MCF 10A (cell line): Measurements from ENCODE around the gene IL20. TPM values are rescaled to one million over a fixed set of nuclear protein-coding genes. Genes with fewer than 3 reads are reported as not detected.

ENCODE experiments used
- BruUV-seq: library from RNA; stranded (reverse); fragments of 400-500 nt; replicated peaks from 2 replicates; lab custom pipeline; 2021; lab: Mats Ljungman, UMichigan
- CTCF ChIA-PET: fragments of 300-600 bp; sonication (Branson Sonifier 250); formaldehyde crosslinking; extraction: SDS; loops from one replicate; lab custom pipeline; 2021; ENCODE audit warnings: antibody characterized with exemption, inconsistent platforms; lab: Yijun Ruan, JAX
- POLR2A ChIA-PET: fragments of 300-600, 350-650 bp; sonication (Branson Sonifier 250); formaldehyde crosslinking; extraction: SDS; loops from one replicate; lab custom pipeline; 2020; ENCODE audit warnings: antibody characterized with exemption, inconsistent platforms; lab: Yijun Ruan, JAX
- DNase-seq: peaks from one replicate; pipeline ENCODE4 v3.0.0-alpha.2; 2018; ENCODE audit not compliant: unreplicated experiment
- H3K27ac Mint-ChIP-seq: one replicate; pipeline ENCODE4 v1.8.0; 2022; ENCODE audit warnings: mild to moderate bottlenecking, low read depth, mixed read lengths; ENCODE audit not compliant: unreplicated experiment
- H3K27me3 Mint-ChIP-seq: one replicate; pipeline ENCODE4 v1.8.0; 2022; ENCODE audit warnings: mixed read lengths; ENCODE audit not compliant: insufficient read depth, unreplicated experiment
- H3K36me3 Mint-ChIP-seq: one replicate; pipeline ENCODE4 v1.8.0; 2022; ENCODE audit warnings: mild to moderate bottlenecking, moderate library complexity, mixed read lengths; ENCODE audit not compliant: insufficient read depth, unreplicated experiment
- H3K4me1 Mint-ChIP-seq: one replicate; pipeline ENCODE4 v1.8.0; 2022; ENCODE audit warnings: mixed read lengths; ENCODE audit not compliant: insufficient read depth, unreplicated experiment
- H3K4me3 Mint-ChIP-seq: one replicate; pipeline ENCODE4 v1.8.0; 2022; ENCODE audit warnings: mild to moderate bottlenecking, moderate library complexity, mixed read lengths; ENCODE audit not compliant: unreplicated experiment
- H3K9me3 Mint-ChIP-seq: one replicate; pipeline ENCODE4 v1.8.0; 2022; ENCODE audit warnings: mixed read lengths; ENCODE audit not compliant: unreplicated experiment
- intact Hi-C: fragments of 100-400 bp; cut with micrococcal nuclease; formaldehyde crosslinking; loops from 2 replicates; pipeline ENCODE4 v1.14.1; 2022
- total RNA-seq: library from RNA; stranded (reverse); gene quantifications from 2 replicates; pipeline ENCODE4 v1.2.3, GENCODE V29; 2022
- TF ChIP-seq, protein P1 (sequence below): fragments of 200-600 bp; IDR thresholded peaks from one replicate; pipeline ENCODE4 v1.8.0; 2022; ENCODE audit warnings: antibody characterized with exemption, mild to moderate bottlenecking; ENCODE audit not compliant: unreplicated experiment

The IL20 gene
- total RNA-seq, 1 experiment from 2014 or later: not detected

DNA sequence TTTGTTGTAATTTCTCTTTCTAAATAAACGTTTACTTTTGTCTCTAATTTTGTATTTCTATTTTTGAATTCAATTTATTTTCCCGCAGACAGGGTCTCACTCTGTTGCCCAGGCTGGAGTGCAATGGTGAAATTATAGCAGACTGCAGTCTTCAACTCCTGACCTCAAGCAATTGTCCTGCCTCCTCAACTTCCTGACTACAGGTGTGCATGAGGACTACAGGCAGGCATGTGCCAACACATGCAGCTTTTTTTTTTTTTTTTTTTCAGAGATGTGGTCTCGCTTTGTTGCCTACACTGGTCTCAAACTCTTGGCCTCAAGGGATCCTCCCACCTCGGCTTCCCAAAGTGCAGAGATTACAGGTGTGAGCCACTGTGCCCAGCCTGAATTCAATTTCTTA, 36.7 kb upstream of the IL20 start:
- TF ChIP-seq, protein P1, sequence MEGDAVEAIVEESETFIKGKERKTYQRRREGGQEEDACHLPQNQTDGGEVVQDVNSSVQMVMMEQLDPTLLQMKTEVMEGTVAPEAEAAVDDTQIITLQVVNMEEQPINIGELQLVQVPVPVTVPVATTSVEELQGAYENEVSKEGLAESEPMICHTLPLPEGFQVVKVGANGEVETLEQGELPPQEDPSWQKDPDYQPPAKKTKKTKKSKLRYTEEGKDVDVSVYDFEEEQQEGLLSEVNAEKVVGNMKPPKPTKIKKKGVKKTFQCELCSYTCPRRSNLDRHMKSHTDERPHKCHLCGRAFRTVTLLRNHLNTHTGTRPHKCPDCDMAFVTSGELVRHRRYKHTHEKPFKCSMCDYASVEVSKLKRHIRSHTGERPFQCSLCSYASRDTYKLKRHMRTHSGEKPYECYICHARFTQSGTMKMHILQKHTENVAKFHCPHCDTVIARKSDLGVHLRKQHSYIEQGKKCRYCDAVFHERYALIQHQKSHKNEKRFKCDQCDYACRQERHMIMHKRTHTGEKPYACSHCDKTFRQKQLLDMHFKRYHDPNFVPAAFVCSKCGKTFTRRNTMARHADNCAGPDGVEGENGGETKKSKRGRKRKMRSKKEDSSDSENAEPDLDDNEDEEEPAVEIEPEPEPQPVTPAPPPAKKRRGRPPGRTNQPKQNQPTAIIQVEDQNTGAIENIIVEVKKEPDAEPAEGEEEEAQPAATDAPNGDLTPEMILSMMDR: no peak
- H3K36me3 Mint-ChIP-seq: no peaks in the 10 kb centered on the region
- no peak for DNase-seq
- H3K9me3 Mint-ChIP-seq: no peaks in the 10 kb centered on the region
- ChIA-PET CTCF (interaction anchor here (0.6 to 5.5 kb wide), 9 partner anchors 14 to 1522 kb away, joined by 3 to 51 read pairs (median 4); partner anchors contain the start of gene IL20), POLR2A (interaction anchor here (1.0 to 3.8 kb wide), 2 partner anchors 12 to 13 kb away, joined by 3 to 15 read pairs; no protein-coding TSS in a partner anchor)
- BruUV-seq: no TSS peak
- H3K27me3 Mint-ChIP-seq: no peaks in the 10 kb centered on the region
- no peak overlapping the region for H3K27ac Mint-ChIP-seq
- no peak overlapping the region for H3K4me3 Mint-ChIP-seq
- peaks cover 19% of the 10 kb centered on the region for H3K4me1 Mint-ChIP-seq
- intact Hi-C loops: no loop called here

DNA sequence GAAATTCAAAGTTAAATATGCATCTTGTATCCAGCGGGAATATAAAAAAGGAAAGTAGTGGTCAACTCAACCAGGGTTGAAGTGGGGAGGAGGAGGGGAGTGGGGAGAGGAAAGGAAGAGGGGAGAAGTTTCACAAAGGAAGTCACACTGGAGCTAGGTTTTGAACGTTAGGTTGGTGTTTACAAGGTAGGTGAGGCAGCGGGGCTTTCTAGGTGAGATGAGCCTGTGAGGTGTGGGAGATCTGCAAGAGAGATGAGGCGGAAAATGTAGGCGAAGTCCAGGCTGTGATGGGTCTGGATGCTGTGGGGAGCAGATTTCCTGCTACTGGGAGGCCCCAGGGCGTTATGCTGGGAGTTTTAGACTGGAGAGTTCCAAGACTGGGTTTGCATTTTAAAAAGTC, 36.1 kb upstream of the IL20 start:
- Mint-ChIP-seq H3K4me1 (peaks cover 25% of the 10 kb centered on the region), H3K27me3 (no peaks in the 10 kb centered on the region), H3K27ac (no peak overlapping the region), H3K4me3 (no peak overlapping the region), H3K9me3 (no peaks in the 10 kb centered on the region), H3K36me3 (no peaks in the 10 kb centered on the region)
- ChIA-PET POLR2A (interaction anchor here (0.6 to 3.8 kb wide), 2 partner anchors 12 to 1608 kb away, joined by 3 to 15 read pairs; no protein-coding TSS in a partner anchor), CTCF (interaction anchor here (0.8 to 4.3 kb wide), 7 partner anchors 13 to 165 kb away, joined by 3 to 23 read pairs (median 4); partner anchors contain the start of gene IL20)
- intact Hi-C loops: no loop called here
- DNase-seq: no peak
- no TSS peak for BruUV-seq
- TF ChIP-seq, protein P1: no peak

DNA sequence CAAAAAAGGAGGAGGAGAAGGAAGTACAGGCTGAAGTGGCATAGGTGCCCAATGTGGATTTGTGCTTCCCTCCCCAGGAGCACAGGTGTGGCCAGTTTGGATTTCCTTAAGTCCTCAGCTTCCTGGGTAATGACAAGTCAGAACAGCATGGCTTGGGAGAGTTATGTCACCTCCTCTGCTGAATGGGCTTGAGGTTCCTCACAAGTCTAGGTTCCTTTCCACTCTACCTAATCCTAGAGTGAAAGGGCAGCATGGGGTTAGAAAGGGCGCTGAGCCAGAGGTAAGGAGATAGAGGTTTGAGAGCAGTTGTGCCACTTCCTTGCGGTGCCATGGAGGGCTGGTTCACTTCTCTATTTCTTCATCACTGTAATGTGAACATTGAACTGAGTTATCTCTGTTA, 35.5 kb upstream of the IL20 start:
- BruUV-seq: no TSS peak
- POLR2A ChIA-PET: interaction anchor here (0.6 to 0.9 kb wide), 2 partner anchors 79 to 1607 kb away, joined by 3 read pairs; no protein-coding TSS in a partner anchor
- no peak overlapping the region for H3K4me3 Mint-ChIP-seq
- no peak overlapping the region for H3K27ac Mint-ChIP-seq
- no peak for DNase-seq
- TF ChIP-seq, protein P1: no peak
- CTCF ChIA-PET: interaction anchor here (0.7 to 7.0 kb wide), 5 partner anchors 8 to 83 kb away, joined by 3 to 52 read pairs (median 3); no protein-coding TSS in a partner anchor
- H3K9me3 Mint-ChIP-seq: no peaks in the 10 kb centered on the region
- no peaks in the 10 kb centered on the region for H3K36me3 Mint-ChIP-seq
- peaks cover 31% of the 10 kb centered on the region for H3K4me1 Mint-ChIP-seq
- no peaks in the 10 kb centered on the region for H3K27me3 Mint-ChIP-seq
- intact Hi-C loops: no loop called here

DNA sequence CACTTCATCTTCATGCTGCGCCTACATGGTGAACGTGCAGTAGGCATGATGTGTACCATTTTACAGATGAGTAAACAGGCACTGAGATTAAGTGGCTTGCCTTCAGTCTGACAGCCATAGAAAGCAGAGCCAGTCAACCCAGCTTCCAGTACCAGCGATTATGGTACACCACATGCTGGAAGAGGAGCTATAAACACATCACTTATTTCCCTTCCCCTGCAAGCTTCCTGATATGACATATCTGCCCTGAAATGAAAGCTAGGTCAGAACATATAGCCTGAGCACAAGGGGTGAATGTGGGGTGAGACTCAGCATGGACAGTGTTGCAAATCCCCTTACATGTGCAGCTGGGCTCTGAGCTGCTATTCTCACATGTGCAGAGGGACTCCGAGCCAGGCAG, 33.8 kb upstream of the IL20 start:
- TF ChIP-seq, protein P1: no peak
- no peak overlapping the region for H3K27ac Mint-ChIP-seq
- BruUV-seq: no TSS peak
- H3K4me1 Mint-ChIP-seq: peaks cover 26% of the 10 kb centered on the region
- no peak overlapping the region for H3K4me3 Mint-ChIP-seq
- no peaks in the 10 kb centered on the region for H3K9me3 Mint-ChIP-seq
- no peaks in the 10 kb centered on the region for H3K27me3 Mint-ChIP-seq
- intact Hi-C loops: no loop called here
- no peak for DNase-seq
- H3K36me3 Mint-ChIP-seq: no peaks in the 10 kb centered on the region
- ChIA-PET POLR2A (interaction anchor here (0.6 to 5.0 kb wide), 8 partner anchors 11 to 107 kb away, joined by 3 to 36 read pairs (median 4); no protein-coding TSS in a partner anchor), CTCF (interaction anchor here (0.6 to 7.0 kb wide), 15 partner anchors 9 to 326 kb away, joined by 3 to 52 read pairs (median 5); partner anchors contain the start of gene IL20)
